Sigmoid colon (tissue), 3 donors: ENCODE data around the gene DCBLD2.

Source experiments
- POLR2A ChIP-seq, 2 donors: fragments of 450-650 bp; IDR thresholded peaks; one replicate each; pipeline ENCODE4 v1.6.1; 2016; ENCODE audit warnings: antibody characterized with exemption in 2 of 2, mild to moderate bottlenecking in 2 of 2, moderate library complexity in 2 of 2
- TF ChIP-seq, protein P1 (sequence below), 4 experiments: fragments of 450-650 bp in 3 of 4; fragments of 200-600 bp in 1 of 4; IDR thresholded peaks; one replicate each; pipeline ENCODE4 v1.5.1; 2016 to 2019; ENCODE audit warnings: antibody characterized with exemption in 4 of 4, mild to moderate bottlenecking in 3 of 4, moderate library complexity in 2 of 4

DNA sequence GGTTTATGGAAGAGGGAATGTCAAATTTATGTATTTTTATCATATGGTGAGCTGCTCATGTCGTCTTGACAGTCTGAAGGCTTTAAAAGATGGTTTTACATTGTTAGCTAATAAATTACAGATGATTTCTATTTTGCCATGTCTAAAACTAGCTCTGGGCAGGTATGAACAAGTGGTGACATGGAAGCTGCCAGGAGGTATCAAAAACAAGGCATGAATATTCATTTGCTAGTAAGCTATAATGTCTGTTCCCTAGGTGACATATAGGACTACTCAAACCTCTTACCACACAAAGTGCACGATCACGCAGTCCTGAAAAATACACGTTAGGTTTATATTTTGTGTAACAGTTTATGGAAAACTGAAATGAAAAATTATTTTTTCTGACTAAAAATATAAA, 103.6 kb downstream of the DCBLD2 start:
- TF ChIP-seq, protein P1, sequence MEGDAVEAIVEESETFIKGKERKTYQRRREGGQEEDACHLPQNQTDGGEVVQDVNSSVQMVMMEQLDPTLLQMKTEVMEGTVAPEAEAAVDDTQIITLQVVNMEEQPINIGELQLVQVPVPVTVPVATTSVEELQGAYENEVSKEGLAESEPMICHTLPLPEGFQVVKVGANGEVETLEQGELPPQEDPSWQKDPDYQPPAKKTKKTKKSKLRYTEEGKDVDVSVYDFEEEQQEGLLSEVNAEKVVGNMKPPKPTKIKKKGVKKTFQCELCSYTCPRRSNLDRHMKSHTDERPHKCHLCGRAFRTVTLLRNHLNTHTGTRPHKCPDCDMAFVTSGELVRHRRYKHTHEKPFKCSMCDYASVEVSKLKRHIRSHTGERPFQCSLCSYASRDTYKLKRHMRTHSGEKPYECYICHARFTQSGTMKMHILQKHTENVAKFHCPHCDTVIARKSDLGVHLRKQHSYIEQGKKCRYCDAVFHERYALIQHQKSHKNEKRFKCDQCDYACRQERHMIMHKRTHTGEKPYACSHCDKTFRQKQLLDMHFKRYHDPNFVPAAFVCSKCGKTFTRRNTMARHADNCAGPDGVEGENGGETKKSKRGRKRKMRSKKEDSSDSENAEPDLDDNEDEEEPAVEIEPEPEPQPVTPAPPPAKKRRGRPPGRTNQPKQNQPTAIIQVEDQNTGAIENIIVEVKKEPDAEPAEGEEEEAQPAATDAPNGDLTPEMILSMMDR (IDR thresholded peaks at IDR 0.05) = no peak
- TF ChIP-seq POLR2A (IDR thresholded peaks at IDR 0.05) = no peak
